ENCODE data around the gene MTHFSD. TPM values are rescaled to one million over a fixed set of nuclear protein-coding genes. Genes with fewer than 3 reads are reported as not detected.

MTHFSD gene
- total RNA-seq, 1 donor from 2014 or later = 14.1 TPM

GRCh38 chr16:86496262-86496928, 58.6 kb downstream of the MTHFSD start:
- DNase-seq (ENCODE audit: extremely low spot score, unreplicated experiment) = no peak
- Mint-ChIP-seq H3K36me3 (ENCODE audit: unreplicated experiment) (no peaks in the 10 kb centered on the region), H3K9me3 (ENCODE audit: unreplicated experiment) (no peaks in the 10 kb centered on the region), H3K27ac (ENCODE audit: unreplicated experiment) (no peak overlapping the region), H3K27me3 (ENCODE audit: unreplicated experiment) (peaks cover 88% of the 10 kb centered on the region), H3K4me1 (ENCODE audit: unreplicated experiment) (peaks cover 7% of the 10 kb centered on the region), H3K4me3 (ENCODE audit: unreplicated experiment) (no peak overlapping the region)
- TF ChIP-seq, protein P1, sequence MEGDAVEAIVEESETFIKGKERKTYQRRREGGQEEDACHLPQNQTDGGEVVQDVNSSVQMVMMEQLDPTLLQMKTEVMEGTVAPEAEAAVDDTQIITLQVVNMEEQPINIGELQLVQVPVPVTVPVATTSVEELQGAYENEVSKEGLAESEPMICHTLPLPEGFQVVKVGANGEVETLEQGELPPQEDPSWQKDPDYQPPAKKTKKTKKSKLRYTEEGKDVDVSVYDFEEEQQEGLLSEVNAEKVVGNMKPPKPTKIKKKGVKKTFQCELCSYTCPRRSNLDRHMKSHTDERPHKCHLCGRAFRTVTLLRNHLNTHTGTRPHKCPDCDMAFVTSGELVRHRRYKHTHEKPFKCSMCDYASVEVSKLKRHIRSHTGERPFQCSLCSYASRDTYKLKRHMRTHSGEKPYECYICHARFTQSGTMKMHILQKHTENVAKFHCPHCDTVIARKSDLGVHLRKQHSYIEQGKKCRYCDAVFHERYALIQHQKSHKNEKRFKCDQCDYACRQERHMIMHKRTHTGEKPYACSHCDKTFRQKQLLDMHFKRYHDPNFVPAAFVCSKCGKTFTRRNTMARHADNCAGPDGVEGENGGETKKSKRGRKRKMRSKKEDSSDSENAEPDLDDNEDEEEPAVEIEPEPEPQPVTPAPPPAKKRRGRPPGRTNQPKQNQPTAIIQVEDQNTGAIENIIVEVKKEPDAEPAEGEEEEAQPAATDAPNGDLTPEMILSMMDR (IDR thresholded peaks at IDR 0.05) = no peak

DNA sequence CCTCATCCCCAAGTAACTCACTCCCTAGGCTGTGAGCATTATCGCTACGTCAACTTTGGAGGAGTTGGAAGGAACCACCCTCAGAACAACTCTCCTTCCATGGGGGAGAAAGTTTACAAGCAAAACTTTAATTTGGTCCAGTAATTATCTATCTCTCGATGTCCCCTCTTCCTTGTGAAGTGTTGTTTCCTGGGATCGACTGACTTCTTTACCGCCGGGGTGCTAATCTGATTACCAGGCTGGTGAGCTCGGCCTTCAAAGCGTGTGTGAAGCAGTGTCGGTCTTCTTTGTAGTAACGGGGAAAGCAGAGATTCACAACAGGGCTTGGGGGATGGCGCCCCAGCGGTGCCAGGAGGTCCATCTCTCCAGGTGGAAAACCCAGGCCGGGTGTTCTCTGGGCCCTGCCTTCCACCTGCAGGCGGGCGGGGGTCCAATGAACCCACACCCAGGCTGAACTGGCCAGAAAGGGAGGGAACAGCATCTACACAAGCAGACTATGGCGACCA, 59.2 kb downstream of the MTHFSD start:
- no peak overlapping the region for H3K4me3 Mint-ChIP-seq (ENCODE audit: unreplicated experiment)
- H3K27ac Mint-ChIP-seq (ENCODE audit: unreplicated experiment) = no peak overlapping the region
- TF ChIP-seq, protein P1 (IDR thresholded peaks at IDR 0.05) = no peak
- H3K4me1 Mint-ChIP-seq (ENCODE audit: unreplicated experiment) = peaks cover 7% of the 10 kb centered on the region
- H3K27me3 Mint-ChIP-seq (ENCODE audit: unreplicated experiment) = peaks cover 88% of the 10 kb centered on the region
- no peaks in the 10 kb centered on the region for H3K36me3 Mint-ChIP-seq (ENCODE audit: unreplicated experiment)
- no peaks in the 10 kb centered on the region for H3K9me3 Mint-ChIP-seq (ENCODE audit: unreplicated experiment)
- DNase-seq (ENCODE audit: extremely low spot score, unreplicated experiment) = no peak

GRCh38 chr16:86495357-86495701, 59.7 kb downstream of the MTHFSD start:
- no peaks in the 10 kb centered on the region for H3K9me3 Mint-ChIP-seq (ENCODE audit: unreplicated experiment)
- H3K4me3 Mint-ChIP-seq (ENCODE audit: unreplicated experiment) = no peak overlapping the region

DNA sequence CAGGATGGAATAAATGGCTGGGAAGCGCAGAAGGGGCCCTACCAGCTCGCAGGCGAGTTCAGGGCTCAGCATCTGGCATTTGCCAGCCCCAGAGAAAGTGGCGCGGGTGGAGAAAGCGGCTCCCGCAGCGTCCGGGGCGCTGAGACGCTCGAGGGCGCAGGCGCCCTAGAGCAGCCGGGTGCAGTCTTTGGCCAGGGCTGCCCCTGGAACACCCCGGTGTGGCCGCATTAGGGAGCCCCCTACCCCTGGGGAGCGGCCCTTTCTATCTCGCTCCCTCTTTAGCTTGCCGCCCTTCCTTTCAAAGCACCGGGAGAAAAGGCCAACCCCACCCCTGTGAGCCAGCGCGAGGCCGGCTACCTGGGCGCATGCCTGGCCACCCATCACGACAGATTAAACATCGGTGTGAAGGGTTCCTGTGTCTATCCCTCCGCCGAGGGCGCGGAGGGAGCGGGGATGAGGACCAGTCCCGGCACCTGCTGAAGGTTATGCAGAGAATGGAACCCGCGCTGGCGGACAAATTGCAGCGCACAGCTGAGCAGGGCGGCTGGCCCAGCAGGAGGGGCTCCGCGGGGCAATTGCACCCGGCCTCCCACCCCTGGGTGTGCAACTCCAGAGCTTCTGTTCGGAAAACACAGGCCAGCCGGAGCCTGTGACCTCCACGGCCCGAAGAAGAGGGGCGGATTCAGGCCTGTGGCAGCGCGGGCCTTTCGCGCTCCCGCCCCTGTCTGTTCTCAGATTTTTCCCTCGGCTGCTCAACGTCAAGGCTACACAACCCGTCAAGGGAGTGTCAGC, 60.3 kb downstream of the MTHFSD start:
- H3K4me3 Mint-ChIP-seq (ENCODE audit: unreplicated experiment) = no peak overlapping the region
- H3K27me3 Mint-ChIP-seq (ENCODE audit: unreplicated experiment) = peaks cover 87% of the 10 kb centered on the region
- no peaks in the 10 kb centered on the region for H3K36me3 Mint-ChIP-seq (ENCODE audit: unreplicated experiment)
- H3K27ac Mint-ChIP-seq (ENCODE audit: unreplicated experiment) = no peak overlapping the region
- H3K4me1 Mint-ChIP-seq (ENCODE audit: unreplicated experiment) = peaks cover 7% of the 10 kb centered on the region
- DNase-seq (ENCODE audit: extremely low spot score, unreplicated experiment) = no peak
- TF ChIP-seq, protein P1 (IDR thresholded peaks at IDR 0.05) = no peak
- no peaks in the 10 kb centered on the region for H3K9me3 Mint-ChIP-seq (ENCODE audit: unreplicated experiment)

More at GRCh38 chr16:86495357-86495701, 59.7 kb downstream of the MTHFSD start:
- Mint-ChIP-seq H3K27ac (ENCODE audit: unreplicated experiment) (no peak overlapping the region), H3K4me1 (ENCODE audit: unreplicated experiment) (peaks cover 7% of the 10 kb centered on the region), H3K27me3 (ENCODE audit: unreplicated experiment) (peaks cover 87% of the 10 kb centered on the region), H3K36me3 (ENCODE audit: unreplicated experiment) (no peaks in the 10 kb centered on the region)
- TF ChIP-seq, protein P1 (IDR thresholded peaks at IDR 0.05) = no peak
- no peak for DNase-seq (ENCODE audit: extremely low spot score, unreplicated experiment)

GRCh38 chr16:86494039-86494564, 60.9 kb downstream of the MTHFSD start:
- Mint-ChIP-seq H3K27me3 (ENCODE audit: unreplicated experiment) (peaks cover 87% of the 10 kb centered on the region), H3K4me3 (ENCODE audit: unreplicated experiment) (no peak overlapping the region), H3K9me3 (ENCODE audit: unreplicated experiment) (no peaks in the 10 kb centered on the region), H3K36me3 (ENCODE audit: unreplicated experiment) (no peaks in the 10 kb centered on the region), H3K27ac (ENCODE audit: unreplicated experiment) (no peak overlapping the region), H3K4me1 (ENCODE audit: unreplicated experiment) (peaks cover 4% of the 10 kb centered on the region)
- TF ChIP-seq, protein P1 (IDR thresholded peaks at IDR 0.05) = no peak
- no peak for DNase-seq (ENCODE audit: extremely low spot score, unreplicated experiment)
